ENCODE results near the gene CAD.

DNA sequence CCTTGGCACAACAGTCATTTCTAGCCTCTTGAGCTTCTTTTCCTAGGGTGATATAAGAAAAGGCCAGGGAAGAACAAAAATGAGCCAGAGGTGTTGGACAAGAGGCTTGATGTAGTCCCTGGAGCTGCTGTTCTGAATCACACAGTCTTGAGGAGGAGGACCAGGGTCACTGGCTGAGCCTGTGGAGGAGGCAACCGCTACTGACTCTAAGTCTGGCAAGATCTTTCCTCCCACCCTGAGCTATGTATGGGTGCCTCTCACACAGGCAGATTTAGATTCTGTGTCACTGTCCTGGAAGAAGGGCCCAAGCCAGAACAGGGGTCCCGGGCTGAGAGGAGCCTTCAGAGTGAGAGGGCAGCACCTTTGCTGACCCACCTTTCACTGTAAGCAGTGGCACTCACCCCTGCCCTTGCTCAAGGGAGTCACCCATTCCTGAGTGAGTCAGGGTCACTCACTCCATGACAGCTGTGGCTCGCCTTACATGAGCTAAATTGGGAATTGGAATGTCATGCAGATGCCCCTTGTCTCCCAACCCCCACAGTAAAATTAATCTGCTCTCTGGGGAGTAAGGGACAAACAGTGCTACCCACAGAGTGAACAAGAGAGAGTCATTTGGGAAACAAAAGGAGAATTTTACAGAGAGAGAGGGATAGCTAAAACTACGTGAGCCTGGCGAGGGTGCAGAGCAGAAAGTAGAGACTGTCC lies 64.8 kb downstream of the CAD start, which contains the start of gene TRIM54:
- TF ChIP-seq, protein P1, sequence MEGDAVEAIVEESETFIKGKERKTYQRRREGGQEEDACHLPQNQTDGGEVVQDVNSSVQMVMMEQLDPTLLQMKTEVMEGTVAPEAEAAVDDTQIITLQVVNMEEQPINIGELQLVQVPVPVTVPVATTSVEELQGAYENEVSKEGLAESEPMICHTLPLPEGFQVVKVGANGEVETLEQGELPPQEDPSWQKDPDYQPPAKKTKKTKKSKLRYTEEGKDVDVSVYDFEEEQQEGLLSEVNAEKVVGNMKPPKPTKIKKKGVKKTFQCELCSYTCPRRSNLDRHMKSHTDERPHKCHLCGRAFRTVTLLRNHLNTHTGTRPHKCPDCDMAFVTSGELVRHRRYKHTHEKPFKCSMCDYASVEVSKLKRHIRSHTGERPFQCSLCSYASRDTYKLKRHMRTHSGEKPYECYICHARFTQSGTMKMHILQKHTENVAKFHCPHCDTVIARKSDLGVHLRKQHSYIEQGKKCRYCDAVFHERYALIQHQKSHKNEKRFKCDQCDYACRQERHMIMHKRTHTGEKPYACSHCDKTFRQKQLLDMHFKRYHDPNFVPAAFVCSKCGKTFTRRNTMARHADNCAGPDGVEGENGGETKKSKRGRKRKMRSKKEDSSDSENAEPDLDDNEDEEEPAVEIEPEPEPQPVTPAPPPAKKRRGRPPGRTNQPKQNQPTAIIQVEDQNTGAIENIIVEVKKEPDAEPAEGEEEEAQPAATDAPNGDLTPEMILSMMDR (IDR thresholded peaks at IDR 0.05) = no peak
- TF ChIP-seq POLR2A (IDR thresholded peaks at IDR 0.05) = no peak

All from esophagus squamous epithelium (tissue), 4 donors.